Transverse colon (tissue), 4 donors: ENCODE measurements around the gene C9orf152. TPM values are rescaled to one million over a fixed set of nuclear protein-coding genes. Genes with fewer than 3 reads are reported as not detected.
A peak's percentile ranks its signal among the peaks of the same experiment; 100 is the strongest.
"Not testable (repeated sequence)": the region's sequence is repeated elsewhere in the genome, so short reads cannot be mapped to it uniquely, and the experiment has no call there.

ENCODE experiments used
- DNase-seq: peaks from one replicate; pipeline ENCODE4 v3.0.0-alpha.2; 2019
- H3K27ac ChIP-seq, 4 donors: fragments of 200-600 bp; sonication (generic); 2 replicates each; pipeline ENCODE4 v1.5.1; 2016 to 2018; ENCODE audit warnings: inconsistent platforms in 4 of 4
- H3K27me3 ChIP-seq: fragments of 200-600 bp; sonication (generic); 2 replicates; pipeline ENCODE4 v1.5.1; 2017; ENCODE audit warnings: inconsistent platforms
- H3K36me3 ChIP-seq, 4 donors: fragments of 200-600 bp; sonication (generic); 2 replicates each; pipeline ENCODE4 v1.5.1; 2017 to 2019; ENCODE audit warnings: inconsistent platforms in 4 of 4
- H3K4me1 ChIP-seq, 4 donors: fragments of 200-600 bp; sonication (generic); 2 replicates each; pipeline ENCODE4 v1.5.1; 2017 to 2020; ENCODE audit warnings: inconsistent platforms in 4 of 4
- H3K4me3 ChIP-seq, 4 donors: fragments of 200-600 bp; sonication (generic); 1 replicate in 1 of 4; 2 replicates in 3 of 4; pipeline versions ENCODE4 v1.5.1 to v1.6.1; 2017 to 2019; ENCODE audit warnings: inconsistent platforms in 4 of 4
- H3K9me3 ChIP-seq, 2 donors: fragments of 200-600 bp; sonication (generic); 2 replicates each; pipeline ENCODE4 v1.5.1; 2017 to 2019; ENCODE audit warnings: inconsistent platforms in 2 of 2
- CTCF ChIP-seq, 5 experiments: fragments of 200-600 bp in 3 of 5; fragments of 450-650 bp in 2 of 5; sonication (generic) in 3 of 5; IDR thresholded peaks; 1 replicate in 2 of 5; 2 replicates in 3 of 5; pipeline ENCODE4 v1.5.1; 2016 to 2017; ENCODE audit warnings: antibody characterized with exemption in 5 of 5, inconsistent platforms in 3 of 5, mild to moderate bottlenecking in 2 of 5, moderate library complexity in 1 of 5
- EP300 ChIP-seq: sonication (generic); formaldehyde crosslinking; IDR thresholded peaks from one replicate; pipeline ENCODE4 v1.6.1; 2017; ENCODE audit warnings: antibody characterized with exemption, low read depth
- POLR2A ChIP-seq: fragments of 450-650 bp; IDR thresholded peaks from one replicate; pipeline ENCODE4 v1.6.1; 2016; ENCODE audit warnings: antibody characterized with exemption, mild to moderate bottlenecking, moderate library complexity
- POLR2AphosphoS5 ChIP-seq, 3 donors: sonication (generic); formaldehyde crosslinking; IDR thresholded peaks; one replicate each; pipeline ENCODE4 v1.6.1; 2016; ENCODE audit warnings: antibody characterized with exemption in 3 of 3
- WGBS, 2 donors: methylation state at CpG; one replicate each; pipeline ENCODE4 v1.1.5; 2018; ENCODE audit warnings: low coverage in 1 of 2; 5-methylcytosine and 5-hydroxymethylcytosine counted together
- in situ Hi-C, 4 donors: fragments of 200-750 bp; cut with MboI; loops; one replicate each; pipeline versions ENCODE4 v1.15.0 to v1.15.1; 2017; ENCODE audit warnings: low sequenced_read_pairs in 3 of 4, low pct_ligation_motif_present in 1 of 4, low pct_unique_long_range_greater_than_20kb in 1 of 4
- intact Hi-C: fragments of 100-400 bp; cut with DNase I; formaldehyde crosslinking; loops from one replicate; pipeline ENCODE4 v1.15.1; 2023; ENCODE audit warnings: low total_unique reads
- total RNA-seq, 4 donors: library from RNA; depleted of rRNA; stranded (reverse); fragments of >200 nt; gene quantifications; one replicate each; pipeline ENCODE4 v1.1.0, GENCODE V29; 2016

Gene C9orf152
- total RNA-seq, 4 donors from 2014 or later = 9.7 to 31.4 (median 16.7) TPM

DNA sequence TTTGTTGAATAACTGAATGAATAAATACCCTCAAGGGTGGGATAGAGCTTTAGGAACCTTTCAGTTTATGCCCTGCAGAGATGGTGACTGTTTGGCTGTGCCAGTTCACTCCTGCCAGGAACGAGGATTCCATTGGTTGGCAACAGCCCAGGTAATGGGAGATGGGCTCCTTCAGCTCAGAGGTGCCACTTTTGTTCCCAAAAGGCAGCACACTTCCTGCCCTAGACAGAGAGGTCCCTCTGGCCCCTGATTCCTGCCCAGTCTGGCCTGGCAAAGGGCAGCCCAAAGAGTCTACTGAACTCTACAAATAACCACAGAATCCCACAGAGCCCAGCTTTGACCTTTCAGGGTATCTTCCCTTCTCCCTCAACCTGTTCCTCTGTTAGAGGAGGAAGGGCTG, 1.6 kb downstream of the C9orf152 start:
- 31% methylated on average over 1 of the region's 1 CpG; no CpG with 5 or more reads in 1 of the 2 donors for WGBS, 2 donors
- no peaks in the 10 kb centered on the region for H3K27me3 ChIP-seq
- no peaks in the 10 kb centered on the region for H3K36me3 ChIP-seq
- H3K4me1 ChIP-seq = peaks cover 0 to 39% (median 12%) of the 10 kb centered on the region in 4 donors
- in situ Hi-C loops (no loop called here), intact Hi-C loops (no loop called here)
- no peak for TF ChIP-seq CTCF (IDR thresholded peaks at IDR 0.05)
- no peaks in the 10 kb centered on the region for H3K9me3 ChIP-seq
- peak overlapping the region in 3 of 4 donors; percentile 31 to 42 (median 35) for H3K4me3 ChIP-seq
- no peak for DNase-seq
- H3K27ac ChIP-seq = peak overlapping the region; percentile 86 to 89 (median 87)

- Histone ChIP-seq H3K4me1 (peaks cover under 1 to 47% (median 19%) of the 10 kb centered on the region in 4 donors), H3K27ac (peak overlapping the region; percentile 86 to 89 (median 87)), H3K4me3 (peak overlapping the region in 3 of 4 donors; percentile 31 to 42 (median 35))
- H3K36me3 ChIP-seq, in situ Hi-C loops, H3K27me3 ChIP-seq, H3K9me3 ChIP-seq, intact Hi-C loops: not testable (repeated sequence)
- peak; percentile 52 for DNase-seq
- 38 to 49% methylated on average over 2 to 5 of the region's 5 CpGs for WGBS, 2 donors
- TF ChIP-seq POLR2A = peak; percentile 8
- TF ChIP-seq POLR2AphosphoS5 (IDR thresholded peaks at IDR 0.05) = peak in 2 of 3 donors; percentile 51 to 65
These were observed 2.3 kb downstream of the C9orf152 start for GRCh38 chr9:110205612-110206011.

GRCh38 chr9:110202232-110202631, 5.7 kb downstream of the C9orf152 start:
- Histone ChIP-seq H3K36me3 (no peaks in the 10 kb centered on the region), H3K27me3 (no peaks in the 10 kb centered on the region), H3K27ac (peak overlapping the region; percentile 44 to 89 (median 87)), H3K9me3 (no peaks in the 10 kb centered on the region), H3K4me3 (no peak overlapping the region), H3K4me1 (peaks cover 12 to 65% (median 41%) of the 10 kb centered on the region in 4 donors)
- in situ Hi-C loops = no loop called here
- no peak for DNase-seq
- WGBS, 2 donors = 67% methylated on average over 6 of the region's 6 CpGs; no CpG with 5 or more reads in 1 of the 2 donors
- no peak for TF ChIP-seq EP300
- TF ChIP-seq CTCF (IDR thresholded peaks at IDR 0.05) = no peak
- no peak for TF ChIP-seq POLR2A
- TF ChIP-seq POLR2AphosphoS5 (IDR thresholded peaks at IDR 0.05) = no peak
- intact Hi-C loops = no loop called here

GRCh38 chr9:110199643-110200042, 8.3 kb downstream of the C9orf152 start:
- 48 to 64% methylated on average over 2 of the region's 2 CpGs for WGBS, 2 donors

More at GRCh38 chr9:110199643-110200042, 8.3 kb downstream of the C9orf152 start:
- DNase-seq = no peak
- in situ Hi-C loops (loop anchor here in 1 of 4 donors (25.0 kb wide), 1 partner anchor 413 kb away; no protein-coding TSS in a partner anchor), intact Hi-C loops (no loop called here)
- H3K4me3 ChIP-seq = no peak overlapping the region
- no peaks in the 10 kb centered on the region for H3K27me3 ChIP-seq
- peak overlapping the region; percentile 83 to 89 (median 87) for H3K27ac ChIP-seq
- TF ChIP-seq EP300 (no peak), POLR2AphosphoS5 (IDR thresholded peaks at IDR 0.05) (peak in 2 of 3 donors; percentile 60 to 70), POLR2A (peak; percentile 29), CTCF (IDR thresholded peaks at IDR 0.05) (no peak)
- H3K36me3 ChIP-seq = no peaks in the 10 kb centered on the region
- no peaks in the 10 kb centered on the region for H3K9me3 ChIP-seq
- H3K4me1 ChIP-seq = peaks cover 12 to 70% (median 46%) of the 10 kb centered on the region in 4 donors
